K562 (cell line): Measurements from ENCODE around the gene RNF13.

Experiments used
- CEBPG ChIP-seq, 3 experiments: fragments of 200-800 bp in 1 of 3; sonication (Bioruptor generic) in 1 of 3; sonication (generic) in 1 of 3; formaldehyde crosslinking in 1 of 3; IDR thresholded peaks in 2 of 3; conservative IDR thresholded peaks in 1 of 3; 2 replicates each; pipeline versions ENCODE4 v1.6.1 to v1.8.0; 2016 to 2022; ENCODE audit warnings: missing compliant biosample characterization in 2 of 3, missing genetic modification characterization in 2 of 3, mild to moderate bottlenecking in 1 of 3, missing genetic modification reagents in 1 of 3
- CTCF ChIP-seq, 3 experiments: IDR thresholded peaks in 2 of 3; conservative IDR thresholded peaks in 1 of 3; 2 replicates each; pipeline ENCODE4 v1.5.1; 2011 to 2012; ENCODE audit warnings: low read length in 3 of 3, mild to moderate bottlenecking in 3 of 3, control low read depth in 2 of 3, improper control_type of control experiment in 1 of 3, inconsistent platforms in 1 of 3, low read depth in 1 of 3, mixed read lengths in 1 of 3, moderate library complexity in 1 of 3; ENCODE audit not compliant: insufficient read depth in 2 of 3
- CTCFL ChIP-seq: IDR thresholded peaks from 2 replicates; pipeline ENCODE4 v1.6.1; 2011; ENCODE audit warnings: borderline replicate concordance, low read depth, mild to moderate bottlenecking, moderate library complexity, low read length; ENCODE audit not compliant: insufficient read depth, poor library complexity, severe bottlenecking
- EP300 ChIP-seq: IDR thresholded peaks from 2 replicates; pipeline ENCODE4 v1.6.1; 2012; ENCODE audit warnings: low read length, improper control_type of control experiment
- FOXP1 ChIP-seq: sonication (generic); formaldehyde crosslinking; IDR thresholded peaks from 2 replicates; pipeline ENCODE4 v1.8.0; 2022; ENCODE audit warnings: mild to moderate bottlenecking, missing genetic modification reagents
- HES1 ChIP-seq: fragments of 450-650 bp; IDR thresholded peaks from 2 replicates; pipeline ENCODE4 v1.6.1; 2016; ENCODE audit warnings: low read depth, mild to moderate bottlenecking, moderate library complexity
- MEF2A ChIP-seq: IDR thresholded peaks from 2 replicates; pipeline ENCODE4 v1.6.1; 2011; ENCODE audit warnings: low read depth, mild to moderate bottlenecking, low read length, moderate library complexity; ENCODE audit not compliant: control insufficient read depth
- MYNN ChIP-seq, 2 experiments: sonication (generic); formaldehyde crosslinking in 1 of 2; IDR thresholded peaks; 2 replicates each; pipeline versions ENCODE4 v1.5.0 to v1.6.1; 2016 to 2020; ENCODE audit warnings: antibody characterized with exemption in 1 of 2, missing genetic modification reagents in 1 of 2
- POLR2A ChIP-seq: fragments of 450-650 bp; conservative IDR thresholded peaks from 2 replicates; pipeline ENCODE4 v1.6.1; 2016
- SPI1 ChIP-seq: IDR thresholded peaks from 2 replicates; pipeline ENCODE4 v1.6.1; 2011; ENCODE audit warnings: low read depth, low read length, control low read depth, borderline replicate concordance
- STAT6 ChIP-seq: sonication (generic); formaldehyde crosslinking; IDR thresholded peaks from 2 replicates; pipeline ENCODE4 v1.8.1; 2023; ENCODE audit warnings: mild to moderate bottlenecking, missing genetic modification reagents
- TAF1 ChIP-seq: IDR thresholded peaks from 2 replicates; pipeline ENCODE4 v1.6.1; 2011; ENCODE audit warnings: mild to moderate bottlenecking, low read length, moderate library complexity; ENCODE audit not compliant: insufficient read depth, control insufficient read depth, severe bottlenecking; ENCODE audit errors: extremely low read depth
- ZNF561 ChIP-seq: fragments of 450-650 bp; formaldehyde crosslinking; conservative IDR thresholded peaks from 2 replicates; pipeline ENCODE4 v1.4.0; 2020; ENCODE audit warnings: mild to moderate bottlenecking, moderate library complexity

GRCh38 chr3:149858911-149859310 is 45.9 kb downstream of the RNF13 start:
- TF ChIP-seq SPI1 (no peak), TAF1 (no peak), ZNF561 (no peak), MEF2A (no peak), CTCF (IDR thresholded peaks at IDR 0.05 in 2 of 3, conservative IDR thresholded peaks at IDR 0.05 in 1 of 3; ENCODE audit: insufficient read depth in 2 of 3, low read depth in 1 of 3, low read length in 3 of 3) (no peak), STAT6 (CRISPR knock-in tag) (no peak), FOXP1 (CRISPR knock-in tag) (no peak), EP300 (no peak), POLR2A (no peak), CEBPG (CRISPR knock-in tag; IDR thresholded peaks at IDR 0.05) (no peak), CEBPG (tag; conservative IDR thresholded peaks at IDR 0.05 in 1 of 2, IDR thresholded peaks at IDR 0.05 in 1 of 2) (no peak), HES1 (no peak), MYNN (IDR thresholded peaks at IDR 0.05) (no peak), MYNN (CRISPR knock-in tag; IDR thresholded peaks at IDR 0.05) (no peak), CTCFL (no peak)
